ENCODE data around the gene C20orf204.

GRCh38 chr20:64062596-64063388, 26.8 kb downstream of the C20orf204 start, which contains the start of gene TCEA2:
- TF ChIP-seq REST (IDR thresholded peaks at IDR 0.05; ENCODE audit: insufficient read depth in 1 of 2, low read depth in 2 of 2, low read length in 2 of 2) = no peak
- TF ChIP-seq SIN3A (IDR thresholded peaks at IDR 0.05; ENCODE audit: borderline replicate concordance, insufficient read depth, low read length) = no peak
- TF ChIP-seq POLR2AphosphoS5 (IDR thresholded peaks at IDR 0.05; ENCODE audit: low read depth, low read length) = peak; percentile 62; the same call in 1 of the 2 replicates
